Esophagus muscularis mucosa (tissue), 4 donors: ENCODE measurements around the gene DDHD1. TPM values are rescaled to one million over a fixed set of nuclear protein-coding genes. Genes with fewer than 3 reads are reported as not detected.
"Not testable (repeated sequence)": the region's sequence is repeated elsewhere in the genome, so short reads cannot be mapped to it uniquely, and the experiment has no call there.

ENCODE experiments used
- DNase-seq: peaks from one replicate; pipeline ENCODE4 v3.0.0-alpha.2; 2017; ENCODE audit errors: extremely low spot score
- H3K27ac ChIP-seq, 4 donors: fragments of 200-600 bp; sonication (generic); replicated peaks in 1 of 4; 1 replicate in 3 of 4; 2 replicates in 1 of 4; pipeline ENCODE4 v1.5.1; 2016 to 2019; ENCODE audit warnings: mild to moderate bottlenecking in 1 of 4
- H3K27me3 ChIP-seq, 4 donors: fragments of 200-600 bp; sonication (generic); one replicate each; pipeline versions ENCODE4 v1.5.1 to v1.6.0; 2016 to 2019
- H3K36me3 ChIP-seq, 4 donors: fragments of 200-600 bp; sonication (generic); one replicate each; pipeline ENCODE4 v1.5.1; 2016 to 2019
- H3K4me1 ChIP-seq, 4 donors: fragments of 200-600 bp; sonication (generic); one replicate each; pipeline ENCODE4 v1.5.1; 2016 to 2019
- H3K4me3 ChIP-seq, 4 donors: fragments of 200-600 bp; sonication (generic); 1 replicate in 2 of 4; 2 replicates in 2 of 4; pipeline ENCODE4 v1.5.1; 2016 to 2019; ENCODE audit warnings: mild to moderate bottlenecking in 4 of 4, moderate library complexity in 1 of 4
- H3K9me3 ChIP-seq, 4 donors: fragments of 200-600 bp; sonication (generic); 1 replicate in 3 of 4; 2 replicates in 1 of 4; pipeline ENCODE4 v1.5.1; 2016 to 2019
- EP300 ChIP-seq: sonication (generic); formaldehyde crosslinking; IDR thresholded peaks from one replicate; pipeline ENCODE4 v1.6.1; 2017; ENCODE audit warnings: antibody characterized with exemption
- POLR2A ChIP-seq: fragments of 450-650 bp; IDR thresholded peaks from one replicate; pipeline ENCODE4 v1.6.1; 2017; ENCODE audit warnings: antibody characterized with exemption, moderate library complexity, mild to moderate bottlenecking, low read depth
- POLR2AphosphoS5 ChIP-seq, 2 donors: sonication (generic); formaldehyde crosslinking; IDR thresholded peaks; one replicate each; pipeline ENCODE4 v1.6.1; 2017; ENCODE audit warnings: antibody characterized with exemption in 2 of 2
- WGBS: methylation state at CpG from one replicate; pipeline ENCODE4 v1.1.5; 2018; 5-methylcytosine and 5-hydroxymethylcytosine counted together
- intact Hi-C: fragments of 100-400 bp; cut with DNase I; formaldehyde crosslinking; loops from one replicate; pipeline ENCODE4 v1.15.1; 2023
- total RNA-seq, 4 donors: library from RNA; depleted of rRNA; stranded (reverse); fragments of >200 nt; gene quantifications; one replicate each; pipeline versions ENCODE4 v1.1.0 to v1.2.1, GENCODE V29; 2016
- TF ChIP-seq, protein P1 (sequence below), 3 experiments: fragments of 200-600 bp in 2 of 3; fragments of 450-650 bp in 1 of 3; sonication (generic) in 2 of 3; IDR thresholded peaks; one replicate each; pipeline ENCODE4 v1.5.1; 2017 to 2019; ENCODE audit warnings: antibody characterized with exemption in 3 of 3, mild to moderate bottlenecking in 2 of 3, moderate library complexity in 1 of 3

DDHD1 gene
- total RNA-seq, 4 donors from 2014 or later: 15.4 to 19.9 (median 16.2) TPM

DNA sequence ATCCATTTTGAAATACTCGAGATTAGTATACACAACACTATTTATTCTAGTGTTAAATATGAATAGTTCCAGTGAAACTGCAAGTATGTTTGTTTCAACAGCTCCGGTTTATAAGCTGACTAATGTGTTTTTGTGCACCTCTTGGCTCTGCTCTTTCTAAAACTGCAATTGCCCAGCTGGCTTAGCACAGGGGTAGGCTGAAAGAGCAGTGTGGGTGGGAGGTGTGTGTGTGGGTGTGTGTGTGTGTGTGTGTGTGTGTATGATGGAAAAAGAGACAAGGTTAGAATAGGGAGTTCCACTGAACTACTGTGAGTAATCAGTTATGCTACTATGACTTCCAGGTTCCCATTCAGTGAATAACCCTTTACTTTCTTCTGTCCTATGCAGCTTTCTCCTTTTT, 37.8 kb upstream of the DDHD1 start:
- H3K36me3 ChIP-seq: no peaks in the 10 kb centered on the region
- TF ChIP-seq EP300 (no peak), POLR2AphosphoS5 (IDR thresholded peaks at IDR 0.05) (no peak), POLR2A (no peak)
- TF ChIP-seq, protein P1, sequence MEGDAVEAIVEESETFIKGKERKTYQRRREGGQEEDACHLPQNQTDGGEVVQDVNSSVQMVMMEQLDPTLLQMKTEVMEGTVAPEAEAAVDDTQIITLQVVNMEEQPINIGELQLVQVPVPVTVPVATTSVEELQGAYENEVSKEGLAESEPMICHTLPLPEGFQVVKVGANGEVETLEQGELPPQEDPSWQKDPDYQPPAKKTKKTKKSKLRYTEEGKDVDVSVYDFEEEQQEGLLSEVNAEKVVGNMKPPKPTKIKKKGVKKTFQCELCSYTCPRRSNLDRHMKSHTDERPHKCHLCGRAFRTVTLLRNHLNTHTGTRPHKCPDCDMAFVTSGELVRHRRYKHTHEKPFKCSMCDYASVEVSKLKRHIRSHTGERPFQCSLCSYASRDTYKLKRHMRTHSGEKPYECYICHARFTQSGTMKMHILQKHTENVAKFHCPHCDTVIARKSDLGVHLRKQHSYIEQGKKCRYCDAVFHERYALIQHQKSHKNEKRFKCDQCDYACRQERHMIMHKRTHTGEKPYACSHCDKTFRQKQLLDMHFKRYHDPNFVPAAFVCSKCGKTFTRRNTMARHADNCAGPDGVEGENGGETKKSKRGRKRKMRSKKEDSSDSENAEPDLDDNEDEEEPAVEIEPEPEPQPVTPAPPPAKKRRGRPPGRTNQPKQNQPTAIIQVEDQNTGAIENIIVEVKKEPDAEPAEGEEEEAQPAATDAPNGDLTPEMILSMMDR (IDR thresholded peaks at IDR 0.05): no peak
- DNase-seq: no peak
- no peaks in the 10 kb centered on the region for H3K9me3 ChIP-seq
- no peak overlapping the region for H3K4me3 ChIP-seq
- WGBS: 40% methylated on average over 2 of the region's 2 CpGs
- H3K27ac ChIP-seq: no peak overlapping the region
- intact Hi-C loops: no loop called here
- peaks cover 0 to 13% (median 9%) of the 10 kb centered on the region in 4 donors for H3K4me1 ChIP-seq
- no peaks in the 10 kb centered on the region for H3K27me3 ChIP-seq

DNA sequence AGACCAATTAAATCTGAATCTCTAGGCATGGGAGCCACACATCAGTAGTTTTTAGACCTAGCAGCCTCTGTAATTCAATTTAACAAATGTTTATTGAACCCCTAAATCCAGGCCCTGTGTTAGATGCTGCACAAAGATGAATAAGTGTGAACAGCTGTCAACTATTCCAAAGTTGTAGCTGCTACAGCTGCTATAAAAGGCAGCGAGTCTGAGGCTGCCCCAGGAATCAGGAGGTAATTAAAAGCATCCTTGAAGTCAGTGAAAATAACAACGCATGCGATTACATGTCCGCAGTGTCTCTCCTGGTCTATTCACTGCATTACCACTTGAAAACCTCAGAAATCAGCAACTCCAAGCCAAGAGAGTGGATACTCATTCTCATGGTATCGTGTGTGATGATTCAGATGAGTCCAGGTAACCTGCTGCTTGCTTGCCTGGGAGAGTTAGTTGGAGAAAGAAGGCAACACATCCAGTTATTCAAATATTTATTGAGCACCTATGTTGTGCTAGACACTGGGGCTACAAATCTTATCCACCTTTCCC, 34.9 kb upstream of the DDHD1 start:
- Histone ChIP-seq H3K4me3 (no peak overlapping the region), H3K36me3 (no peaks in the 10 kb centered on the region), H3K4me1 (peaks cover 0 to 13% (median 9%) of the 10 kb centered on the region in 4 donors), H3K27ac (no peak overlapping the region), H3K9me3 (no peaks in the 10 kb centered on the region), H3K27me3 (no peaks in the 10 kb centered on the region)
- WGBS: 82% methylated on average over 5 of the region's 5 CpGs
- DNase-seq: no peak
- intact Hi-C loops: no loop called here
- TF ChIP-seq, protein P1 (IDR thresholded peaks at IDR 0.05): no peak
- TF ChIP-seq POLR2A (no peak), EP300 (no peak), POLR2AphosphoS5 (IDR thresholded peaks at IDR 0.05) (no peak)

DNA sequence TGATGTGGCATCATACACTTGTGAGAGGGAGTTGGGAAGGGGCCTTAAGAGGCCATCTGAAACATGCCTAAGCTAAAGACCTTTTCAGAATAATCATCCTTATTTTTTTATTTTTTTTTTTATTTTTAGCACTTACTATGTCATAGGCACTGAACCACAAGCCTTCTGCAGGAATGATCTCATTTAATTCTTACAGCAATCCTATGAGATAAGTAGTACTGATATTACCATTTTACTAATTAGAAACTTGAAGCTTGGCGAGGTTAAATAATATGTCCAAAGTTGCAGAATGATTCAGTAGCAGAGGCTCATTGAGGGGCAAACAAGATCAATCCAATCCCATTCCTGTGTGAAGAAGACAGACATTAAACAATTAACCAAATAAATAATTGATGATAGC, 33.4 kb upstream of the DDHD1 start:
- intact Hi-C loops: no loop called here

DNA sequence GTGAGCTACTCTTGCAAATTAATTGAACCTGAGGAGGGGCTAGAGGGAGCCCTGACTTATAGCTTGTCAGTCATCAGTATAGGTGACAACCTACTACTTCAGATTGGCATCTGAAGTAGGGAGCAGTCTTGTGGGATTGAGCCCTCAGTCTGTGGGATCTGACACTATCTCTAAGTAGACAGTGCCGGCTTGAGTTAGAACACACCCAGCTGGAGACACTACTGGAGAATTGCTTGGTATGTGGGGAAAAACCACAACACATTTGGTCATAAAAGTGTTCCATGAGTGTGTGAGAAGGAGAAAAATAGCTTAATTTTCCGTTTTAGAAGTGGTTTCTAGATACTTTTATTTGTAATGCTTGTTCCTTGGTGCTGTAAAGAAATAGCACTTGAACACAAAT, 30.5 kb upstream of the DDHD1 start:
- TF ChIP-seq POLR2A: no peak
- TF ChIP-seq EP300: no peak
- no peak for TF ChIP-seq POLR2AphosphoS5 (IDR thresholded peaks at IDR 0.05)
- TF ChIP-seq, protein P1 (IDR thresholded peaks at IDR 0.05): no peak
- Histone ChIP-seq H3K27ac (no peak overlapping the region), H3K9me3 (no peaks in the 10 kb centered on the region), H3K27me3 (no peaks in the 10 kb centered on the region), H3K36me3 (no peaks in the 10 kb centered on the region), H3K4me3 (no peak overlapping the region), H3K4me1 (no peaks in the 10 kb centered on the region)
- no peak for DNase-seq
- intact Hi-C loops: no loop called here
- 84% methylated on average over 2 of the region's 2 CpGs for WGBS

More for the DNA sequence above, 33.4 kb upstream of the DDHD1 start:
- 97% methylated on average over 1 of the region's 1 CpG for WGBS
- Histone ChIP-seq H3K4me1 (peaks cover 0 to under 1% (median 0%) of the 10 kb centered on the region in 4 donors), H3K4me3 (no peak overlapping the region), H3K9me3 (no peaks in the 10 kb centered on the region), H3K36me3 (no peaks in the 10 kb centered on the region), H3K27ac (no peak overlapping the region), H3K27me3 (no peaks in the 10 kb centered on the region)
- no peak for DNase-seq
- TF ChIP-seq, protein P1 (IDR thresholded peaks at IDR 0.05): no peak
- TF ChIP-seq EP300 (no peak), POLR2AphosphoS5 (IDR thresholded peaks at IDR 0.05) (no peak), POLR2A (no peak)

DNA sequence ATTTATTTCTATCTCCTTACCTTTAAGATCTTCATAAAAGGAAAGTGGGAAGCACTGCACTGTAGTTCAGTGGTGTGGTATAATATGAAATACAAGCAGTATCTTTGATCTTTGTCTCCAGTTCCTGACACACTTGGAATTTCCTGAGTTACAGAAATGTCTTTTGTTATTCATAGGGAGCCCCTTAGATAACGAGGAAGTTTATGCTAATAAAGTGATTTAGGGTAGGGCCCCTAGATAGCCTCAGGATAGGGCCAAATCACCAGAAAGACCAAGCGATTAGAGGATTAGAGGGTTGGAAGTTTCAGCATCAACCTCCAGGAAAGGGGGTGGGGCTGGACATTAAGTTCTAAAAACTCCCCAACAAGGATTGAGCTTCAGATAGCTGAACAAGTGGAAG, 29.9 kb upstream of the DDHD1 start:
- Histone ChIP-seq H3K27ac (no peak overlapping the region), H3K4me3 (no peak overlapping the region), H3K27me3 (no peaks in the 10 kb centered on the region), H3K9me3 (no peaks in the 10 kb centered on the region), H3K36me3 (no peaks in the 10 kb centered on the region), H3K4me1 (no peaks in the 10 kb centered on the region)
- intact Hi-C loops: no loop called here
- DNase-seq: no peak
- TF ChIP-seq EP300 (no peak), POLR2A (no peak), POLR2AphosphoS5 (IDR thresholded peaks at IDR 0.05) (no peak)
- TF ChIP-seq, protein P1 (IDR thresholded peaks at IDR 0.05): no peak
- 84% methylated on average over 2 of the region's 2 CpGs for WGBS

DNA sequence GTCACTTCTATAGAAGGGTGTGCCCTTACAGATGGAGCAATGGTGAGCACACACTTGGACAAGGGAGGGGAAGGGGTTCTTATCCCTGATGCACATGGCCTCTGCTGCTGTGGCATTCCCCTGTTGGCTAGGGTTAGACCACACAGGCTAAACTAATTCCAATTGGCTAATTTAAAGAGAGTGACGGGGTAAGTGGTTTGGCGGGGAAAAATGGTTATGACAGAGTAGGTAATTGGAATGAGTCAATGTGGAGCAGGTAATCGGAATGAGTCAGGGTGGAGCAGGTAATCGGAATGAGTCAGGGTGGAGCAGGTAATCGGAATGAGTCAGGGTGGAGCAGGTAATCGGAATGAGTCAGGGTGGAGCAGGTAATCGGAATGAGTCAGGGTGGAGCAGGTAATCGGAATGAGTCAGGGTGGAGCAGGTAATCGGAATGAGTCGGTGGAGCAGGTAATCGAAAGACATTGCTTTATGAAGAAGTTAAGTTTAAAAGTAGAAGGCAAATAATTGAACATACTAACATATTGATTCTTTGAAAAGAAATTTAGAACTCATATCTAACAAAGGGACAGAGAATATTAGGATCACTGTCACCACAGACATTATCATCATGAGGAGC, 28.4 kb upstream of the DDHD1 start:
- H3K27me3 ChIP-seq, H3K27ac ChIP-seq, intact Hi-C loops, H3K4me1 ChIP-seq, H3K9me3 ChIP-seq, H3K4me3 ChIP-seq, DNase-seq, H3K36me3 ChIP-seq: not testable (repeated sequence)
- 95% methylated on average over 11 of the region's 11 CpGs for WGBS
